GM23338 (cell line): ENCODE data around the gene TRIM25.

Experiments
- CREB1 ChIP-seq: fragments of 250-450 bp; sonication (Bioruptor Pico); IDR thresholded peaks from 2 replicates; pipeline ENCODE4 v1.5.0; 2020; ENCODE audit warnings: low read depth, mild to moderate bottlenecking, moderate library complexity
- EZH2 ChIP-seq: fragments of 200-600 bp; sonication (generic); IDR thresholded peaks from one replicate; pipeline ENCODE4 v1.8.0; 2017; ENCODE audit warnings: antibody characterized with exemption, mild to moderate bottlenecking, low read depth; ENCODE audit not compliant: unreplicated experiment
- EZH2phosphoT487 ChIP-seq: fragments of 200-600 bp; sonication (generic); IDR thresholded peaks from one replicate; pipeline ENCODE4 v1.8.1; 2018; ENCODE audit warnings: antibody characterized with exemption; ENCODE audit not compliant: unreplicated experiment
- JUNB ChIP-seq: IDR thresholded peaks from one replicate; pipeline ENCODE4 v1.6.1; 2016; ENCODE audit warnings: antibody characterized with exemption; ENCODE audit not compliant: unreplicated experiment
- NANOG ChIP-seq: IDR thresholded peaks from 2 replicates; pipeline ENCODE4 v1.6.1; 2016; ENCODE audit warnings: antibody characterized with exemption, borderline replicate concordance
- POLR2AphosphoS5 ChIP-seq: IDR thresholded peaks from 2 replicates; pipeline ENCODE4 v1.6.1; 2016; ENCODE audit warnings: antibody characterized with exemption, low read depth
- STAT1 ChIP-seq: IDR thresholded peaks from one replicate; pipeline ENCODE4 v1.6.1; 2016; ENCODE audit warnings: antibody characterized with exemption; ENCODE audit not compliant: unreplicated experiment
- ZNF114 ChIP-seq: fragments of 250-450 bp; sonication (Bioruptor Pico); IDR thresholded peaks from 2 replicates; pipeline ENCODE4 v1.5.0; 2020; ENCODE audit warnings: mild to moderate bottlenecking, moderate library complexity
- ZNF331 ChIP-seq: fragments of 250-450 bp; sonication (Bioruptor Pico); IDR thresholded peaks from 2 replicates; pipeline ENCODE4 v1.5.0; 2020; ENCODE audit warnings: low read depth, mild to moderate bottlenecking, moderate library complexity
- TF ChIP-seq, protein P1 (sequence below): IDR thresholded peaks from one replicate; pipeline ENCODE4 v1.6.1; 2018; ENCODE audit warnings: antibody characterized with exemption; ENCODE audit not compliant: unreplicated experiment
- TF ChIP-seq, protein P2 (sequence below), 2 experiments: fragments of 200-600 bp in 1 of 2; sonication (generic) in 1 of 2; conservative IDR thresholded peaks; 2 replicates each; pipeline versions ENCODE4 v1.5.1 to v1.6.1; 2016 to 2017; ENCODE audit warnings: antibody characterized with exemption in 2 of 2, low read depth in 2 of 2, mild to moderate bottlenecking in 2 of 2, moderate library complexity in 1 of 2
- TF ChIP-seq, protein P3 (sequence below): IDR thresholded peaks from 2 replicates; pipeline ENCODE4 v1.6.1; 2016; ENCODE audit warnings: antibody characterized with exemption

DNA sequence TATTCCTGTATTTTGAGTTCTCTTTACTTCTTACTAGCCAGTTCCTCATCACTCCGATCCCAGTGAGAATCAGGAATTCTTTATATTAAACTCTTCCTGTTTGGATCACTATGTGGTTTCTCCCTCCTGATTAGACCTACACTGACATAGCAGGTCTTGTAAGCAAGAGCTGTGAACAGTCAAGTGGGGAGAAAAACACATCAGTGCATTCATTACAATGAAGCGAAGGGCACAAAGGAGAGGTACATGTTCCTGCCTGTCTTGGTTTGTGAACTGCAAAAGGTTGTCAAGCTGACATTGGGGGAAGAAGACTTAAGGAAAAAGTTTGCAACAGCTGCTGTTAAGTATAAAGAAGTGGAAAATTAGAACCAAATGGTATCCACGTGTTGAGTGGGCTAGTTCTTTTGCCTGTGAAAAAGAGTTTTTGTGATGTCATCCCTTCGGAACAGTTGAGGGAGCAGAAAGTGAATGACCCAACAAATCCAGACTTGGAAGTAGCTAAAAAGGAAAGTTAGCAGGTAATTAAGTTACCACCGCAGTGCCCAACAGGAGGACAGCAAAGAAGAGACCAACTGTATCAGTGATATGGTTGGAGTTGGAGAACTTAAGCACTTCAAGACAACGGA lies 23.0 kb upstream of the TRIM25 start:
- TF ChIP-seq, protein P1, sequence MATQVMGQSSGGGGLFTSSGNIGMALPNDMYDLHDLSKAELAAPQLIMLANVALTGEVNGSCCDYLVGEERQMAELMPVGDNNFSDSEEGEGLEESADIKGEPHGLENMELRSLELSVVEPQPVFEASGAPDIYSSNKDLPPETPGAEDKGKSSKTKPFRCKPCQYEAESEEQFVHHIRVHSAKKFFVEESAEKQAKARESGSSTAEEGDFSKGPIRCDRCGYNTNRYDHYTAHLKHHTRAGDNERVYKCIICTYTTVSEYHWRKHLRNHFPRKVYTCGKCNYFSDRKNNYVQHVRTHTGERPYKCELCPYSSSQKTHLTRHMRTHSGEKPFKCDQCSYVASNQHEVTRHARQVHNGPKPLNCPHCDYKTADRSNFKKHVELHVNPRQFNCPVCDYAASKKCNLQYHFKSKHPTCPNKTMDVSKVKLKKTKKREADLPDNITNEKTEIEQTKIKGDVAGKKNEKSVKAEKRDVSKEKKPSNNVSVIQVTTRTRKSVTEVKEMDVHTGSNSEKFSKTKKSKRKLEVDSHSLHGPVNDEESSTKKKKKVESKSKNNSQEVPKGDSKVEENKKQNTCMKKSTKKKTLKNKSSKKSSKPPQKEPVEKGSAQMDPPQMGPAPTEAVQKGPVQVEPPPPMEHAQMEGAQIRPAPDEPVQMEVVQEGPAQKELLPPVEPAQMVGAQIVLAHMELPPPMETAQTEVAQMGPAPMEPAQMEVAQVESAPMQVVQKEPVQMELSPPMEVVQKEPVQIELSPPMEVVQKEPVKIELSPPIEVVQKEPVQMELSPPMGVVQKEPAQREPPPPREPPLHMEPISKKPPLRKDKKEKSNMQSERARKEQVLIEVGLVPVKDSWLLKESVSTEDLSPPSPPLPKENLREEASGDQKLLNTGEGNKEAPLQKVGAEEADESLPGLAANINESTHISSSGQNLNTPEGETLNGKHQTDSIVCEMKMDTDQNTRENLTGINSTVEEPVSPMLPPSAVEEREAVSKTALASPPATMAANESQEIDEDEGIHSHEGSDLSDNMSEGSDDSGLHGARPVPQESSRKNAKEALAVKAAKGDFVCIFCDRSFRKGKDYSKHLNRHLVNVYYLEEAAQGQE, result no peak
- TF ChIP-seq, protein P2, sequence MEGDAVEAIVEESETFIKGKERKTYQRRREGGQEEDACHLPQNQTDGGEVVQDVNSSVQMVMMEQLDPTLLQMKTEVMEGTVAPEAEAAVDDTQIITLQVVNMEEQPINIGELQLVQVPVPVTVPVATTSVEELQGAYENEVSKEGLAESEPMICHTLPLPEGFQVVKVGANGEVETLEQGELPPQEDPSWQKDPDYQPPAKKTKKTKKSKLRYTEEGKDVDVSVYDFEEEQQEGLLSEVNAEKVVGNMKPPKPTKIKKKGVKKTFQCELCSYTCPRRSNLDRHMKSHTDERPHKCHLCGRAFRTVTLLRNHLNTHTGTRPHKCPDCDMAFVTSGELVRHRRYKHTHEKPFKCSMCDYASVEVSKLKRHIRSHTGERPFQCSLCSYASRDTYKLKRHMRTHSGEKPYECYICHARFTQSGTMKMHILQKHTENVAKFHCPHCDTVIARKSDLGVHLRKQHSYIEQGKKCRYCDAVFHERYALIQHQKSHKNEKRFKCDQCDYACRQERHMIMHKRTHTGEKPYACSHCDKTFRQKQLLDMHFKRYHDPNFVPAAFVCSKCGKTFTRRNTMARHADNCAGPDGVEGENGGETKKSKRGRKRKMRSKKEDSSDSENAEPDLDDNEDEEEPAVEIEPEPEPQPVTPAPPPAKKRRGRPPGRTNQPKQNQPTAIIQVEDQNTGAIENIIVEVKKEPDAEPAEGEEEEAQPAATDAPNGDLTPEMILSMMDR (conservative IDR thresholded peaks at IDR 0.05; ENCODE audit: low read depth in 2 of 2), result no peak
- TF ChIP-seq EZH2 (no peak), EZH2phosphoT487 (no peak), POLR2AphosphoS5 (no peak), CREB1 (no peak), ZNF114 (CRISPR knock-in tag) (no peak), STAT1 (no peak), NANOG (no peak), JUNB (no peak), ZNF331 (CRISPR knock-in tag) (no peak)
- TF ChIP-seq, protein P3, sequence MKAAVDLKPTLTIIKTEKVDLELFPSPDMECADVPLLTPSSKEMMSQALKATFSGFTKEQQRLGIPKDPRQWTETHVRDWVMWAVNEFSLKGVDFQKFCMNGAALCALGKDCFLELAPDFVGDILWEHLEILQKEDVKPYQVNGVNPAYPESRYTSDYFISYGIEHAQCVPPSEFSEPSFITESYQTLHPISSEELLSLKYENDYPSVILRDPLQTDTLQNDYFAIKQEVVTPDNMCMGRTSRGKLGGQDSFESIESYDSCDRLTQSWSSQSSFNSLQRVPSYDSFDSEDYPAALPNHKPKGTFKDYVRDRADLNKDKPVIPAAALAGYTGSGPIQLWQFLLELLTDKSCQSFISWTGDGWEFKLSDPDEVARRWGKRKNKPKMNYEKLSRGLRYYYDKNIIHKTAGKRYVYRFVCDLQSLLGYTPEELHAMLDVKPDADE, result no peak
